SK-N-SH treated with all-trans-retinoic acid at 6 μM for 48 hours (cell line): ENCODE data around the gene THAP12.

ENCODE experiments used
- CSDC2 ChIP-seq: fragments of 250-450 bp; sonication (Bioruptor Pico); IDR thresholded peaks from 2 replicates; pipeline ENCODE4 v1.5.0; 2020; ENCODE audit warnings: mild to moderate bottlenecking, moderate library complexity
- OSR1 ChIP-seq: fragments of 250-450 bp; sonication (Bioruptor Pico); IDR thresholded peaks from 2 replicates; pipeline ENCODE4 v1.8.0; 2022; ENCODE audit warnings: moderate library complexity, mild to moderate bottlenecking, inconsistent platforms
- RARB ChIP-seq: fragments of 250-450 bp; sonication (Bioruptor Pico); IDR thresholded peaks from 2 replicates; pipeline ENCODE4 v1.8.0; 2021; ENCODE audit warnings: mild to moderate bottlenecking, moderate library complexity
- SNAI2 ChIP-seq: fragments of 250-450 bp; sonication (Bioruptor Pico); IDR thresholded peaks from 2 replicates; pipeline ENCODE4 v1.5.0; 2020; ENCODE audit warnings: mild to moderate bottlenecking, moderate library complexity
- TCF4 ChIP-seq: fragments of 250-450 bp; sonication (Bioruptor Pico); IDR thresholded peaks from 2 replicates; pipeline ENCODE4 v1.8.0; 2021; ENCODE audit warnings: mild to moderate bottlenecking, moderate library complexity, borderline replicate concordance
- ZFP3 ChIP-seq: fragments of 250-450 bp; sonication (Bioruptor Pico); IDR thresholded peaks from 2 replicates; pipeline ENCODE4 v1.5.0; 2020; ENCODE audit warnings: mild to moderate bottlenecking, moderate library complexity

DNA sequence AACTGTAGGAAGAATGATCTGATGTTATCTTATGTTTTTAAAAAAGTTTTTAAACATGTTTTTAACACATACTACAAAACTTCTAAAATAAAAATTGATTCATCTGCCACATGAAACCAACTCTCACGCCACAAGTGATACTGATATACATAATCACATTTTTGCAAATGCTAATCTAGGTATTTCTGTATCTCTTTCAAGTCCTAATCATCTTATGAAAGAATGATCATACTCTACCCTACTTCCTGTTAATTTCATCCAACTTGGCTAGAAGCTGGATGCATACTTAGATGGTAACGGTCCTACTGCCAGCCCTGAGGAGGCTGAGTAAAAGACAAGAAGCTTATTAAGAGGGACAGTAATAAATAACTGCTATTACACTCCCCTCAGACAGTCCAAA lies 19.2 kb downstream of the THAP12 start:
- TF ChIP-seq SNAI2 (CRISPR knock-in tag) (no peak), OSR1 (CRISPR knock-in tag) (no peak), RARB (CRISPR knock-in tag) (no peak), ZFP3 (no peak), CSDC2 (CRISPR knock-in tag) (no peak), TCF4 (CRISPR knock-in tag) (no peak)
